Measurements from ENCODE around the gene CAMK2A.

Gene CAMK2A

GRCh38 chr5:150221471-150221870 lies 68.1 kb downstream of the CAMK2A start:
- no peak overlapping the region for H3K4me3 ChIP-seq (ENCODE audit: low read length)
- no peak for DNase-seq (ENCODE audit: low read depth)
- TF ChIP-seq, protein P1, sequence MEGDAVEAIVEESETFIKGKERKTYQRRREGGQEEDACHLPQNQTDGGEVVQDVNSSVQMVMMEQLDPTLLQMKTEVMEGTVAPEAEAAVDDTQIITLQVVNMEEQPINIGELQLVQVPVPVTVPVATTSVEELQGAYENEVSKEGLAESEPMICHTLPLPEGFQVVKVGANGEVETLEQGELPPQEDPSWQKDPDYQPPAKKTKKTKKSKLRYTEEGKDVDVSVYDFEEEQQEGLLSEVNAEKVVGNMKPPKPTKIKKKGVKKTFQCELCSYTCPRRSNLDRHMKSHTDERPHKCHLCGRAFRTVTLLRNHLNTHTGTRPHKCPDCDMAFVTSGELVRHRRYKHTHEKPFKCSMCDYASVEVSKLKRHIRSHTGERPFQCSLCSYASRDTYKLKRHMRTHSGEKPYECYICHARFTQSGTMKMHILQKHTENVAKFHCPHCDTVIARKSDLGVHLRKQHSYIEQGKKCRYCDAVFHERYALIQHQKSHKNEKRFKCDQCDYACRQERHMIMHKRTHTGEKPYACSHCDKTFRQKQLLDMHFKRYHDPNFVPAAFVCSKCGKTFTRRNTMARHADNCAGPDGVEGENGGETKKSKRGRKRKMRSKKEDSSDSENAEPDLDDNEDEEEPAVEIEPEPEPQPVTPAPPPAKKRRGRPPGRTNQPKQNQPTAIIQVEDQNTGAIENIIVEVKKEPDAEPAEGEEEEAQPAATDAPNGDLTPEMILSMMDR (conservative IDR thresholded peaks at IDR 0.05; ENCODE audit: low read depth, low read length), result no peak

DNA sequence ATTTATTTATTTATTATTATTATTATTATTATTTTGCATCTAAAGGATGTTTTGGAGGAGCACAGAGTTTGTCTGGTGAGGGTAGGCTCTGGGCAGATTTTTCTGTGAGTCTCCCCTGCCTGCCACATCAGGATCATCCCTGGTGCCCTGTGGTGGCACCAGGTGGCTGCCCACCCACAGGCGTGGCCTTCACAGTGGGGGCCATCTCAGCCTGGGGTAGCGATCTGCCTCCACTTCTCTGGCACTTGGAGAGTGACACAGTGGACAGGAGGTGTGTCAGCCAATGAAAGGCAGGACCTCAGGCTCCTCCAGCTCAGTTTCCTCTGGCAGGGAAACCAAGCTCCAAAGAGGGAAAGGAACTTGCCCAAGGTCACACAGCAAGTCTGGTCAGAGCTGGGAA lies 69.7 kb downstream of the CAMK2A start:
- no peak for DNase-seq (ENCODE audit: low read depth)
- TF ChIP-seq, protein P1 (conservative IDR thresholded peaks at IDR 0.05; ENCODE audit: low read depth, low read length), result no peak
- no peak overlapping the region for H3K4me3 ChIP-seq (ENCODE audit: low read length)

DNA sequence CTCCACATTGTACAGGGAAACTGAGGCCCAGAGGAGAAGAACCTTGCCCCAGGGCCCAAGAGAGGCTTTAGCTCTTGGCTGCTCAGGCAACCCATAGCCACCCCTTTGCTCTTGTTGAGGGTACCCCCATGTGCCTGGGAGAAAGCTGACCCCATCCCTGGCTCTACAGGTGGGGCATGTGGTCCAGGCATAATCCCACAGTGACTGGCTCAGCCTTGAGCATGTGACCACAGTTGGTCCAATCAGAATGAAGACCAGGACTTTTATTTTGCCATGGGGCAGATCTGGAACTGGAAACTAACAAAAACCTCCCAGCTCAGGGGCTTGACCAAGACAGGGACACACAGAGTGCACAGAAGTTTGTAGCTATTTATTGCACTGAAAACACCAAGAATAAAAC lies 70.4 kb downstream of the CAMK2A start:
- H3K4me3 ChIP-seq (ENCODE audit: low read length), result no peak overlapping the region
- TF ChIP-seq, protein P1 (conservative IDR thresholded peaks at IDR 0.05; ENCODE audit: low read depth, low read length), result no peak
- no peak for DNase-seq (ENCODE audit: low read depth)

GRCh38 chr5:150218693-150219035 lies 70.9 kb downstream of the CAMK2A start:
- no peak overlapping the region for H3K4me3 ChIP-seq (ENCODE audit: low read length)
- TF ChIP-seq, protein P1 (conservative IDR thresholded peaks at IDR 0.05; ENCODE audit: low read depth, low read length), result no peak
- DNase-seq (ENCODE audit: low read depth), result no peak

- TF ChIP-seq, protein P1 (conservative IDR thresholded peaks at IDR 0.05; ENCODE audit: low read depth, low read length), result peak; percentile 86
- peak; percentile 39 for DNase-seq (ENCODE audit: low read depth)
- no peak overlapping the region for H3K4me3 ChIP-seq (ENCODE audit: low read length)
Observed at GRCh38 chr5:150217873-150218692, 71.5 kb downstream of the CAMK2A start.

DNA sequence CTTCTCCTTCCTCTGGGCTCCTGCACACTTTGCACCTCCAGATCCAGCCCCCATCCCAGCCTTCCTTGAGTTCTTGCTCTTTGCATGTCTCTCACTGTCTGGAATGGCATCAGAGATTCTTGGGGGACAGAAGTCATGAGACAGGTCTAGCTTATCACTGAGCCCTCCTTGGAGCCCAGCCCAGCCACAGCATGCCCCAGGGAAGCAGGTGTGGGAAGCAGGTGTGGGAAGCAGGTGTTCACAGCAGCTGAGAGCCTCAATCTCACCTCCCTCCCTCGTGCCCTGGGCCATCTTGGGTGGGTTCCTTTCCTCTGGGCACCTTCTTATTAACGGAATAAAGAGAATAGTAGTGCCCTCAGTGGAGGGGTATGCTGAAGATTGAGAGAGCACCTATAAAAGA lies 72.5 kb downstream of the CAMK2A start:
- no peak for DNase-seq (ENCODE audit: low read depth)
- TF ChIP-seq, protein P1 (conservative IDR thresholded peaks at IDR 0.05; ENCODE audit: low read depth, low read length), result no peak
- no peak overlapping the region for H3K4me3 ChIP-seq (ENCODE audit: low read length)

Data from retinal pigment epithelial cell (primary cell).